GM12878 (cell line): ENCODE measurements around the gene TRIM71. TPM values are rescaled to one million over a fixed set of nuclear protein-coding genes. Genes with fewer than 3 reads are reported as not detected.

Experiments
- ATAC-seq: fragments of 200-7000 bp; cut with Tn5 transposase; 3 replicates; pipeline ENCODE4 v1.9.1; 2020; ENCODE audit warnings: mild to moderate bottlenecking, moderate library complexity
- BruUV-seq: library from RNA; stranded (reverse); fragments of 400-500 nt; replicated peaks from 2 replicates; lab custom pipeline; 2021; lab: Mats Ljungman, UMichigan
- CTCF ChIA-PET: fragments of 300-600 bp; sonication (Branson Sonifier 250); formaldehyde crosslinking; extraction: SDS; loops from one replicate; lab custom pipeline; 2021; ENCODE audit warnings: inconsistent platforms; lab: Yijun Ruan, JAX
- POLR2A ChIA-PET: fragments of 350-600 bp; formaldehyde crosslinking; extraction: SDS; loops from one replicate; lab custom pipeline; 2021; ENCODE audit warnings: inconsistent platforms; lab: Charles Lee
- RAD21 ChIA-PET: fragments of 300-600 bp; sonication (Branson Sonifier 250); formaldehyde crosslinking; loops from one replicate; lab custom pipeline; 2023; ENCODE audit warnings: antibody characterized with exemption; ENCODE audit not compliant: unreplicated experiment; lab: Charles Lee
- SMC1A ChIA-PET: fragments of 300-600 bp; sonication (Branson Sonifier 250); formaldehyde crosslinking; loops from one replicate; lab custom pipeline; 2023; ENCODE audit not compliant: unreplicated experiment, uncharacterized antibody; lab: Charles Lee
- DNase-seq: peaks from one replicate; pipeline ENCODE4 v3.0.0-alpha.2; 2011; ENCODE audit warnings: low read depth, low spot score
- FAIRE-seq: peaks from 3 replicates; lab custom pipeline; 2011; peaks lifted over from hg19 to GRCh38; lab: Jason Lieb, UNC
- H2AFZ ChIP-seq: 2 replicates; pipeline ENCODE4 v1.6.0; 2011; ENCODE audit warnings: low read depth, low read length, control low read depth; ENCODE audit not compliant: control insufficient read depth
- H3K27ac ChIP-seq: 2 replicates; pipeline ENCODE4 v1.5.1; 2011; ENCODE audit warnings: control low read depth; ENCODE audit not compliant: control insufficient read depth, insufficient read depth
- H3K27me3 ChIP-seq, 2 experiments: replicated peaks in 1 of 2; 2 replicates each; pipeline versions ENCODE4 v1.6.0 to v1.6.1; 2011; ENCODE audit warnings: low read length in 1 of 2; ENCODE audit not compliant: control insufficient read depth in 2 of 2, insufficient read depth in 2 of 2
- H3K36me3 ChIP-seq, 2 experiments: 2 replicates each; pipeline ENCODE4 v1.5.1; 2011; ENCODE audit warnings: low read length in 1 of 2; ENCODE audit not compliant: control insufficient read depth in 2 of 2, insufficient read depth in 2 of 2
- H3K4me1 ChIP-seq: 2 replicates; pipeline ENCODE4 v1.6.1; 2011; ENCODE audit warnings: mild to moderate bottlenecking, low read length, moderate library complexity, mixed read lengths; ENCODE audit not compliant: control insufficient read depth, insufficient read depth
- H3K4me2 ChIP-seq: 2 replicates; pipeline ENCODE4 v1.6.0; 2011; ENCODE audit warnings: control low read depth; ENCODE audit not compliant: control insufficient read depth, insufficient read depth
- H3K4me3 ChIP-seq: fragments of 200-600 bp; sonication (generic); 2 replicates; pipeline ENCODE4 v1.5.1; 2016
- H3K79me2 ChIP-seq: 2 replicates; pipeline ENCODE4 v1.6.0; 2011; ENCODE audit warnings: low read length; ENCODE audit not compliant: control insufficient read depth, insufficient read depth
- H3K9ac ChIP-seq: 2 replicates; pipeline ENCODE4 v1.8.0; 2011; ENCODE audit warnings: low read length, control low read depth, mixed read lengths; ENCODE audit not compliant: control insufficient read depth, insufficient read depth
- H3K9me3 ChIP-seq: replicated peaks from 3 replicates; pipeline ENCODE4 v1.5.1; 2011; ENCODE audit warnings: mild to moderate bottlenecking, low read length; ENCODE audit not compliant: control insufficient read depth, insufficient read depth
- H4K20me1 ChIP-seq: 2 replicates; pipeline ENCODE4 v1.6.0; 2011; ENCODE audit not compliant: control insufficient read depth, insufficient read depth
- ATF7 ChIP-seq: fragments of 450-650 bp; IDR thresholded peaks from 2 replicates; pipeline ENCODE4 v1.6.1; 2016; ENCODE audit warnings: low read depth, mild to moderate bottlenecking
- BCL11A ChIP-seq: IDR thresholded peaks from 2 replicates; pipeline ENCODE4 v1.6.1; 2011; ENCODE audit warnings: low read depth, low read length
- BRCA1 ChIP-seq: IDR thresholded peaks from 2 replicates; pipeline ENCODE4 v1.6.1; 2011; ENCODE audit warnings: low read depth, low read length, improper control_type of control experiment
- CBX5 ChIP-seq: sonication (generic); IDR thresholded peaks from 2 replicates; pipeline ENCODE4 v1.6.1; 2016; ENCODE audit warnings: low read depth, moderate library complexity, mild to moderate bottlenecking, inconsistent platforms
- CHD1 ChIP-seq: IDR thresholded peaks from 2 replicates; pipeline ENCODE4 v1.6.1; 2012; ENCODE audit warnings: low read depth, low read length, improper control_type of control experiment
- CHD4 ChIP-seq: fragments of 200-600 bp; sonication (generic); IDR thresholded peaks from 2 replicates; pipeline ENCODE4 v1.6.1; 2016; ENCODE audit warnings: mild to moderate bottlenecking
- CREB1 ChIP-seq: IDR thresholded peaks from 2 replicates; pipeline ENCODE4 v1.6.1; 2012; ENCODE audit warnings: low read depth, mild to moderate bottlenecking, inconsistent platforms
- FOXM1 ChIP-seq: IDR thresholded peaks from 2 replicates; pipeline ENCODE4 v1.6.1; 2012; ENCODE audit warnings: low read depth, mild to moderate bottlenecking, inconsistent platforms, low read length, moderate library complexity
- GATAD2B ChIP-seq: fragments of 450-650 bp; conservative IDR thresholded peaks from 2 replicates; pipeline ENCODE4 v1.6.1; 2017; ENCODE audit warnings: low read depth, mild to moderate bottlenecking, moderate library complexity
- HSF1 ChIP-seq: fragments of 150-350 bp; IDR thresholded peaks from 2 replicates; pipeline ENCODE4 v1.6.1; 2014; ENCODE audit warnings: mild to moderate bottlenecking, low read depth, low read length
- MEF2A ChIP-seq: IDR thresholded peaks from 2 replicates; pipeline ENCODE4 v1.6.1; 2011; ENCODE audit warnings: low read depth, mild to moderate bottlenecking, low read length, moderate library complexity; ENCODE audit not compliant: insufficient read depth
- MYC ChIP-seq: IDR thresholded peaks from 2 replicates; pipeline ENCODE4 v1.6.1; 2011; ENCODE audit warnings: mild to moderate bottlenecking, low read length, moderate library complexity, inconsistent platforms; ENCODE audit not compliant: insufficient read depth, insufficient replicate concordance, insufficient read length, severe bottlenecking
- NR2C1 ChIP-seq: fragments of 450-650 bp; IDR thresholded peaks from 2 replicates; pipeline ENCODE4 v1.6.1; 2017; ENCODE audit warnings: antibody characterized with exemption, mild to moderate bottlenecking, moderate library complexity
- NR2C2 ChIP-seq: IDR thresholded peaks from 2 replicates; pipeline ENCODE4 v1.6.1; 2011; ENCODE audit warnings: borderline replicate concordance, low read depth; ENCODE audit not compliant: control insufficient read depth, insufficient read length
- RB1 ChIP-seq: fragments of 450-650 bp; formaldehyde crosslinking; IDR thresholded peaks from 2 replicates; pipeline ENCODE4 v1.6.1; 2017; ENCODE audit warnings: mild to moderate bottlenecking, borderline replicate concordance
- SIN3A ChIP-seq: IDR thresholded peaks from 2 replicates; pipeline ENCODE4 v1.6.1; 2012; ENCODE audit warnings: low read depth, low read length, improper control_type of control experiment
- STAT1 ChIP-seq: fragments of 450-650 bp; conservative IDR thresholded peaks from 2 replicates; pipeline ENCODE4 v1.6.1; 2014; ENCODE audit warnings: antibody characterized with exemption, mild to moderate bottlenecking
- ZNF274 ChIP-seq: IDR thresholded peaks from one replicate; pipeline ENCODE4 v1.8.0; 2011; ENCODE audit not compliant: insufficient read length, insufficient read depth
- ZNF592 ChIP-seq: fragments of 450-650 bp; IDR thresholded peaks from 2 replicates; pipeline ENCODE4 v1.6.1; 2017; ENCODE audit warnings: mild to moderate bottlenecking, moderate library complexity
- WGBS: methylation state at CpG from one replicate; pipeline ENCODE4 v1.1.6; 2016; ENCODE audit warnings: low lambda C conversion rate; ENCODE audit not compliant: insufficient replicate concordance, insufficient coverage; ENCODE audit errors: missing lambda C conversion rate; 5-methylcytosine and 5-hydroxymethylcytosine counted together
- in situ Hi-C: fragments of 300-500 bp; cut with MboI; formaldehyde crosslinking; loops from 9 replicates; pipeline ENCODE4 v1.14.3; 2018; ENCODE audit warnings: mixed read lengths
- intact Hi-C: fragments of 100-400 bp; cut with micrococcal nuclease; formaldehyde crosslinking; loops from one replicate; pipeline ENCODE4 v1.14.2; 2022; ENCODE audit not compliant: unreplicated experiment
- polyA plus RNA-seq, 11 experiments: library from polyadenylated mRNA; depleted of rRNA in 4 of 11; unstranded in 6 of 11; stranded (reverse) in 5 of 11; fragments of >200 nt; fragmentation: Nextera tagmentation in 4 of 11; fragmentation: Illumina TruSeq in 1 of 11; extraction: Ambion mirVana in 4 of 11; extraction: Trizol in 1 of 11; gene quantifications; 1 replicate in 1 of 11; 2 replicates in 10 of 11; pipeline versions ENCODE4 v1.2.1 to v1.2.3, GENCODE V29; 2011 to 2016; ENCODE audit warnings: inconsistent platforms in 2 of 11, missing spikeins in 2 of 11, low read depth in 1 of 11
- total RNA-seq, 4 experiments: library from RNA; depleted of rRNA in 3 of 4; stranded (reverse); fragments of >200 nt in 3 of 4; fragmentation: Illumina TruSeq in 1 of 4; extraction: Trizol in 1 of 4; gene quantifications; 2 replicates each; pipeline versions ENCODE4 v1.2.1 to v1.2.3, GENCODE V29; 2013 to 2021

TRIM71 gene
- total and polyA plus RNA-seq, 10 of the 15 experiments (the other 5 are each of a cell fraction or from before 2014, with no cell fraction given), result 0.02 to 1.8 (median 0.16) TPM

- in situ Hi-C loops, result no loop called here
- peak overlapping the region; percentile 32; the same call in 1 of the 2 replicates for H3K4me3 ChIP-seq
- DNase-seq, result no peak
- CTCF ChIA-PET, result no interaction called here
- RAD21 ChIA-PET, result no interaction called here
- H3K79me2 ChIP-seq, result no peaks in the 10 kb centered on the region
- WGBS, result 5% methylated on average over 53 of the region's 85 CpGs
- peak overlapping the region; percentile 12; the same call in 1 of the 2 replicates for H2AFZ ChIP-seq
- FAIRE-seq, result no peak
- H3K36me3 ChIP-seq, result no peaks in the 10 kb centered on the region; a peak in 1 of 4 replicates
- H4K20me1 ChIP-seq, result no peaks in the 10 kb centered on the region
- no peak overlapping the region for H3K9ac ChIP-seq
- no peaks in the 10 kb centered on the region for H3K4me1 ChIP-seq
- H3K9me3 ChIP-seq, result no peaks in the 10 kb centered on the region
- POLR2A ChIA-PET, result no interaction called here
- intact Hi-C loops, result loop anchor here (10.0 kb wide), 1 partner anchor 88 kb away; no protein-coding TSS in a partner anchor
- H3K27me3 ChIP-seq, result peaks cover 16 to 19% of the 10 kb centered on the region in 2 experiments
- peak; percentile 40 for ATAC-seq
- H3K4me2 ChIP-seq, result peak overlapping the region; percentile 74
- no TSS peak for BruUV-seq
- no peak overlapping the region for H3K27ac ChIP-seq
- SMC1A ChIA-PET, result no interaction called here
- TF ChIP-seq NR2C1 (no peak), CBX5 (no peak), HSF1 (no peak), FOXM1 (no peak), CHD4 (no peak), NR2C2 (no peak), CHD1 (no peak), STAT1 (no peak), BRCA1 (no peak), BCL11A (no peak), ZNF274 (no peak), GATAD2B (0 out of 2 replicates have a peak, but pooled peaks have one; percentile 34), MEF2A (no peak), RB1 (no peak), CREB1 (no peak), ZNF592 (no peak), MYC (no peak), ATF7 (no peak), SIN3A (no peak)
These were observed 1.1 kb upstream of the TRIM71 start for GRCh38 chr3:32816439-32817256.
